ENCODE results near the gene MYORG.
"Not testable (repeated sequence)": the region's sequence is repeated elsewhere in the genome, so short reads cannot be mapped to it uniquely, and the experiment has no call there.

Gene MYORG

DNA sequence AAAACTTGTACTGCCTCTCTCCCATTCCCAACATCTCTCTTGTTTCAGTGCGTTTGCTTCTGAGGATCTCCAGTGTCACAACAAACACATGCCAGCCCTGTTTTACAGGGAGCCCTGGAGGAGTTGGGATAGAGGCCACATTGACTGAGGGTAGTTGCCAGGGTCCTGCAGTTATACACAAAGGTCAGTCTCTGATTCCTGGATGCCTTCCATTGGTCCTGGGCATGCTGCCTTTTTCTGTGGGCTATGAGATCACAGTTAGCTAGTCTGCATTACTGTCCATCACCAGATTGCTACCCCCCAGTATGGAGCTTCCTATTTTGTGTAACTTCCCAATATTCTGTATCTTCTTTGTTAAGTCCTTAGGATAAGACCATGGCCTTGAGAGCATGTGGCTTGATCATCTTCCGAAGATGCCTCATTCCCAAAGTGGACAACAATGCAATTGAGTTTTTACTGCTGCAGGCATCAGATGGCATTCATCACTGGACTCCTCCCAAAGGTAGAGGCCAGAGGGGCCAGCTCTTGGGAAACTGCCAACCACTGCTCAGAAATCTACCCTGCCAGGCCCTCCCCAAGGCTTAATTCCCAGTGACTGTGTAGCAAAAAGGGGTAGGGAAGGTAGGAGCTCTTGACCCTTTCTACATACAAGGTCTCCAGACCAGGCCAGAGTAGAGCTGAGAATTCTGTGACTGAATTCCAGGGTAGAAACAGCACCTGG lies 37.9 kb downstream of the MYORG start:
- DNase-seq (no peak), ATAC-seq (ENCODE audit: insufficient read depth, low read depth) (no peak)
- Histone ChIP-seq H3K27ac (ENCODE audit: low read length) (no peak overlapping the region), H4K20me1 (ENCODE audit: insufficient read depth, low read length) (no peaks in the 10 kb centered on the region; the same call in 1 of the 2 replicates), H3K4me3 (ENCODE audit: low read depth in 1 of 2, low read length in 2 of 2) (no peak overlapping the region), H3K4me2 (ENCODE audit: insufficient read depth, low read length) (no peak overlapping the region), H3K9me3 (ENCODE audit: insufficient read depth, low read length, severe bottlenecking) (no peaks in the 10 kb centered on the region), H3K9ac (ENCODE audit: low read depth, low read length) (no peak overlapping the region), H3K4me1 (ENCODE audit: insufficient read depth, low read length) (no peaks in the 10 kb centered on the region), H3K27me3 (ENCODE audit: insufficient read depth, low read length, poor library complexity) (no peaks in the 10 kb centered on the region), H3K79me2 (ENCODE audit: insufficient read depth, low read length) (peaks cover 27% of the 10 kb centered on the region), H2AFZ (ENCODE audit: low read depth, low read length) (no peak overlapping the region), H3K36me3 (ENCODE audit: insufficient read depth, low read length) (peaks cover 35% of the 10 kb centered on the region)
- TF ChIP-seq, protein P1, sequence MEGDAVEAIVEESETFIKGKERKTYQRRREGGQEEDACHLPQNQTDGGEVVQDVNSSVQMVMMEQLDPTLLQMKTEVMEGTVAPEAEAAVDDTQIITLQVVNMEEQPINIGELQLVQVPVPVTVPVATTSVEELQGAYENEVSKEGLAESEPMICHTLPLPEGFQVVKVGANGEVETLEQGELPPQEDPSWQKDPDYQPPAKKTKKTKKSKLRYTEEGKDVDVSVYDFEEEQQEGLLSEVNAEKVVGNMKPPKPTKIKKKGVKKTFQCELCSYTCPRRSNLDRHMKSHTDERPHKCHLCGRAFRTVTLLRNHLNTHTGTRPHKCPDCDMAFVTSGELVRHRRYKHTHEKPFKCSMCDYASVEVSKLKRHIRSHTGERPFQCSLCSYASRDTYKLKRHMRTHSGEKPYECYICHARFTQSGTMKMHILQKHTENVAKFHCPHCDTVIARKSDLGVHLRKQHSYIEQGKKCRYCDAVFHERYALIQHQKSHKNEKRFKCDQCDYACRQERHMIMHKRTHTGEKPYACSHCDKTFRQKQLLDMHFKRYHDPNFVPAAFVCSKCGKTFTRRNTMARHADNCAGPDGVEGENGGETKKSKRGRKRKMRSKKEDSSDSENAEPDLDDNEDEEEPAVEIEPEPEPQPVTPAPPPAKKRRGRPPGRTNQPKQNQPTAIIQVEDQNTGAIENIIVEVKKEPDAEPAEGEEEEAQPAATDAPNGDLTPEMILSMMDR (IDR thresholded peaks at IDR 0.05; ENCODE audit: borderline replicate concordance, extremely low read depth, low read length, poor library complexity, severe bottlenecking), result no peak
- TF ChIP-seq EZH2 (IDR thresholded peaks at IDR 0.05; ENCODE audit: borderline replicate concordance, low read depth, low read length, severe bottlenecking), result no peak

DNA sequence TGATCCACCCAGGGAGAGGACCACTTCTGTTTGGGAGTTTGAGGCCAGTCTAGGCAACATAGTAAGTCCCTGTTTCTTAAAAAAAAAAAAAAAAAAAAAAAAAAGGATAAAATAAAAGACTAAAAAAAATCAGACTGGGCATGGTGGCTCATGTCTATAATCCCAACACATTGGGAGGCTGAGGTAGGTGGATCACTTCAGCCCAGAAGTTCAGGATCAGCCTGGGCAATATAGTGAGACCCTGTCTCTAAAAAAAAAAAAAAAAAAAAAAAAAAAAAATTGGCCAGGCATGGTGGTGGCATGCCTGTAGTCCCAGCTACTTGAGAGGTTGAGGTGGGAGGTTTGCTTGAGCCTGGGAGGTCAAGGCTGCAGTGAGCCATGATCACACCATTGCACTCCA lies 38.6 kb downstream of the MYORG start:
- not testable (repeated sequence) for H3K4me3 ChIP-seq (ENCODE audit: low read depth in 1 of 2, low read length in 2 of 2); H3K9ac ChIP-seq (ENCODE audit: low read depth, low read length); ATAC-seq (ENCODE audit: insufficient read depth, low read depth); H3K27me3 ChIP-seq (ENCODE audit: insufficient read depth, low read length, poor library complexity); H4K20me1 ChIP-seq (ENCODE audit: insufficient read depth, low read length); H3K9me3 ChIP-seq (ENCODE audit: insufficient read depth, low read length, severe bottlenecking); DNase-seq; H3K4me1 ChIP-seq (ENCODE audit: insufficient read depth, low read length); H3K27ac ChIP-seq (ENCODE audit: low read length); H3K4me2 ChIP-seq (ENCODE audit: insufficient read depth, low read length); H2AFZ ChIP-seq (ENCODE audit: low read depth, low read length)
- H3K36me3 ChIP-seq (ENCODE audit: insufficient read depth, low read length), result peaks cover 28% of the 10 kb centered on the region
- peaks cover 30% of the 10 kb centered on the region for H3K79me2 ChIP-seq (ENCODE audit: insufficient read depth, low read length)

DNA sequence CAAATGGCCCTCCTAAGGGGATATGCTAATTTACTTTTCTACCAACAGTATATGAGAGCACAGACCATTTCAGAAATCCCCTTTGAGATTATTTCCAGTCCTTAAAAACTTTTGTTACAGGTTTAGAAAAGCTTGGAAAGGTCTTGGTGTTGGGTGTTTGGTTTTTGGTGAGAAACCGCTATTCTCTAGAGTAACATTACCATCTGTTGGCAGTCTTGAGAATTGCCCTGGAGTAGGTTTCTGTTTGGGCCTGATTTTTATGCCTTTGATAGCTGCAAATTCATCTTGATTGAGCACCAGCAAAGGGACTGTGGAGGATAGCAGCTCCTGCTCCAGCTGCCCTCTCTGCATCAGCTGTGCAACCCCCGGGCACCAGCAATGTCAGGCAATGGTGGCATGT lies 39.3 kb downstream of the MYORG start:
- Histone ChIP-seq H2AFZ (ENCODE audit: low read depth, low read length) (no peak overlapping the region), H3K79me2 (ENCODE audit: insufficient read depth, low read length) (peaks cover 37% of the 10 kb centered on the region), H3K4me3 (ENCODE audit: low read depth in 1 of 2, low read length in 2 of 2) (no peak overlapping the region), H3K4me2 (ENCODE audit: insufficient read depth, low read length) (no peak overlapping the region), H3K9ac (ENCODE audit: low read depth, low read length) (no peak overlapping the region), H3K4me1 (ENCODE audit: insufficient read depth, low read length) (no peaks in the 10 kb centered on the region), H3K36me3 (ENCODE audit: insufficient read depth, low read length) (peaks cover 24% of the 10 kb centered on the region), H4K20me1 (ENCODE audit: insufficient read depth, low read length) (peaks cover 6% of the 10 kb centered on the region; the same call in 1 of the 2 replicates), H3K27ac (ENCODE audit: low read length) (no peak overlapping the region), H3K27me3 (ENCODE audit: insufficient read depth, low read length, poor library complexity) (no peaks in the 10 kb centered on the region), H3K9me3 (ENCODE audit: insufficient read depth, low read length, severe bottlenecking) (no peaks in the 10 kb centered on the region)
- DNase-seq (no peak), ATAC-seq (ENCODE audit: insufficient read depth, low read depth) (no peak)
- no peak for TF ChIP-seq EZH2 (IDR thresholded peaks at IDR 0.05; ENCODE audit: borderline replicate concordance, low read depth, low read length, severe bottlenecking)
- TF ChIP-seq, protein P1 (IDR thresholded peaks at IDR 0.05; ENCODE audit: borderline replicate concordance, extremely low read depth, low read length, poor library complexity, severe bottlenecking), result peak; percentile 23

DNA sequence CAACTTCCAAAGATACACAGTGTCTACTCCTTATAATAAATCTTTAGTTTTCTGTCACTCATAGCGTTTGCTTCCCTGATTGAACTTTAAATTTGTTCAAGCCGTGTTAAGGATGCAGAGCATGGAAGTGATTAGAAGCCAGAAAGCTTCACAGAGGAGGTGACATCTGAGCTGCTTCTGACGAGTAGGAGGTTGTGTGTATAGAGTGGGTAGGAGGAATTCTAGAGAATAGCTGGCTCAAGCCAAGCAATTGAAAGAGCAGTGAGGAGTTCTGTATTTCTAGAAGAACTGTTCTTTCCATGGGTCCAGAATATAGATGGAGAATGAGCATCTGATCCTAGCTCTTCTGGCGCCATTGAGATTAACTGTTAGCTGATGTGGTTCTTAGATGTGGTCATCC lies 41.3 kb downstream of the MYORG start:
- peaks cover 55% of the 10 kb centered on the region for H3K79me2 ChIP-seq (ENCODE audit: insufficient read depth, low read length)

More for the DNA sequence above, 41.3 kb downstream of the MYORG start:
- TF ChIP-seq EZH2 (IDR thresholded peaks at IDR 0.05; ENCODE audit: borderline replicate concordance, low read depth, low read length, severe bottlenecking), result no peak
- TF ChIP-seq, protein P1 (IDR thresholded peaks at IDR 0.05; ENCODE audit: borderline replicate concordance, extremely low read depth, low read length, poor library complexity, severe bottlenecking), result no peak
- H4K20me1 ChIP-seq (ENCODE audit: insufficient read depth, low read length), result 0 out of 2 replicates have a peak, but pooled peaks cover 6% of the 10 kb centered on the region
- H3K27me3 ChIP-seq (ENCODE audit: insufficient read depth, low read length, poor library complexity), result no peaks in the 10 kb centered on the region
- H3K9me3 ChIP-seq (ENCODE audit: insufficient read depth, low read length, severe bottlenecking), result no peaks in the 10 kb centered on the region
- H3K36me3 ChIP-seq (ENCODE audit: insufficient read depth, low read length), result peaks cover 18% of the 10 kb centered on the region
- no peak overlapping the region for H3K4me3 ChIP-seq (ENCODE audit: low read depth in 1 of 2, low read length in 2 of 2)
- ATAC-seq (ENCODE audit: insufficient read depth, low read depth) (no peak), DNase-seq (no peak)
- H2AFZ ChIP-seq (ENCODE audit: low read depth, low read length), result no peak overlapping the region
- H3K27ac ChIP-seq (ENCODE audit: low read length), result no peak overlapping the region
- H3K9ac ChIP-seq (ENCODE audit: low read depth, low read length), result no peak overlapping the region
- no peak overlapping the region for H3K4me2 ChIP-seq (ENCODE audit: insufficient read depth, low read length)
- H3K4me1 ChIP-seq (ENCODE audit: insufficient read depth, low read length), result peaks cover 10% of the 10 kb centered on the region
